CD14-positive monocyte (primary cell): ENCODE results near the gene XYLT1. TPM values are rescaled to one million over a fixed set of nuclear protein-coding genes. Genes with fewer than 3 reads are reported as not detected.

Experiments used
- DNase-seq, 3 donors: peaks; one replicate each; pipeline ENCODE4 v3.0.0-alpha.2; 2011 to 2022
- H2AFZ ChIP-seq: 2 replicates; pipeline ENCODE4 v1.6.0; 2012; ENCODE audit warnings: mild to moderate bottlenecking, low read depth, low read length, inconsistent platforms; ENCODE audit not compliant: insufficient read depth, poor library complexity, severe bottlenecking
- H3K27ac ChIP-seq, 2 donors: 1 replicate in 1 of 2; 2 replicates in 1 of 2; pipeline ENCODE4 v1.5.1; 2012 to 2013; ENCODE audit warnings: low read length in 2 of 2, control low read depth in 1 of 2, inconsistent platforms in 1 of 2, low read depth in 1 of 2, mild to moderate bottlenecking in 1 of 2
- H3K27me3 ChIP-seq, 2 donors: one replicate each; pipeline versions ENCODE4 v1.6.0 to v1.6.1; 2011 to 2013; ENCODE audit warnings: low read length in 2 of 2; ENCODE audit not compliant: control insufficient read depth in 2 of 2, insufficient read depth in 2 of 2
- H3K36me3 ChIP-seq, 2 donors: replicated peaks in 1 of 2; 1 replicate in 1 of 2; 2 replicates in 1 of 2; pipeline versions ENCODE4 v1.5.1 to v1.6.1; 2012 to 2013; ENCODE audit warnings: low read length in 2 of 2, control low read depth in 1 of 2, inconsistent platforms in 1 of 2, mild to moderate bottlenecking in 1 of 2; ENCODE audit not compliant: insufficient read depth in 2 of 2, control insufficient read depth in 1 of 2
- H3K4me1 ChIP-seq, 2 donors: 1 replicate in 1 of 2; 2 replicates in 1 of 2; pipeline versions ENCODE4 v1.5.1 to v1.6.1; 2012 to 2013; ENCODE audit warnings: low read length in 2 of 2, control low read depth in 1 of 2, inconsistent platforms in 1 of 2, mild to moderate bottlenecking in 1 of 2, moderate library complexity in 1 of 2; ENCODE audit not compliant: insufficient read depth in 2 of 2, control insufficient read depth in 1 of 2
- H3K4me2 ChIP-seq: replicated peaks from 2 replicates; pipeline ENCODE3; 2012; ENCODE audit warnings: low read length, moderate library complexity, mild to moderate bottlenecking; ENCODE audit not compliant: poor library complexity, severe bottlenecking; ENCODE audit errors: extremely low read depth
- H3K4me3 ChIP-seq, 3 experiments: fragments of 200-600 bp in 1 of 3; sonication (generic) in 1 of 3; replicated peaks in 1 of 3; 1 replicate in 2 of 3; 2 replicates in 1 of 3; pipeline ENCODE4 v1.5.1; 2011 to 2013; ENCODE audit warnings: low read length in 3 of 3, mild to moderate bottlenecking in 3 of 3, control low read depth in 2 of 3, low read depth in 2 of 3, inconsistent platforms in 1 of 3, moderate library complexity in 1 of 3
- H3K79me2 ChIP-seq: 2 replicates; pipeline ENCODE4 v1.6.0; 2012; ENCODE audit warnings: mild to moderate bottlenecking, control low read depth, inconsistent platforms, low read length, moderate library complexity; ENCODE audit not compliant: insufficient read depth
- H3K9ac ChIP-seq: 2 replicates; pipeline ENCODE4 v1.6.0; 2017; ENCODE audit warnings: low read length, mild to moderate bottlenecking; ENCODE audit not compliant: insufficient read depth, poor library complexity, severe bottlenecking
- H3K9me3 ChIP-seq, 2 donors: replicated peaks in 1 of 2; 1 replicate in 1 of 2; 2 replicates in 1 of 2; pipeline versions ENCODE4 v1.5.1 to v1.6.1; 2012 to 2013; ENCODE audit warnings: low read length in 2 of 2, control low read depth in 1 of 2; ENCODE audit not compliant: control insufficient read depth in 1 of 2, insufficient read depth in 1 of 2
- H4K20me1 ChIP-seq: 2 replicates; pipeline ENCODE4 v1.6.0; 2012; ENCODE audit warnings: mild to moderate bottlenecking, low read length, control low read depth, moderate library complexity; ENCODE audit not compliant: insufficient read depth
- H3K27ac Mint-ChIP-seq, 7 donors: one replicate each; pipeline ENCODE4 v1.8.0; 2020; ENCODE audit warnings: mild to moderate bottlenecking in 7 of 7, mixed read lengths in 7 of 7, moderate library complexity in 6 of 7, inconsistent platforms in 2 of 7
- H3K27me3 Mint-ChIP-seq, 3 donors: one replicate each; pipeline ENCODE4 v1.8.0; 2021 to 2022; ENCODE audit warnings: low read depth in 3 of 3, mild to moderate bottlenecking in 3 of 3, mixed read lengths in 3 of 3, moderate library complexity in 3 of 3, inconsistent platforms in 1 of 3
- H3K36me3 Mint-ChIP-seq, 2 donors: one replicate each; pipeline ENCODE4 v1.8.0; 2020; ENCODE audit warnings: mixed read lengths in 2 of 2, inconsistent platforms in 1 of 2, mild to moderate bottlenecking in 1 of 2
- H3K4me1 Mint-ChIP-seq: one replicate; pipeline ENCODE4 v1.8.0; 2020; ENCODE audit warnings: mild to moderate bottlenecking, mixed read lengths
- H3K4me3 Mint-ChIP-seq, 2 donors: one replicate each; pipeline ENCODE4 v1.8.0; 2020; ENCODE audit warnings: mild to moderate bottlenecking in 2 of 2, mixed read lengths in 2 of 2, moderate library complexity in 1 of 2
- H3K9me3 Mint-ChIP-seq, 7 donors: one replicate each; pipeline ENCODE4 v1.8.0; 2020 to 2022; ENCODE audit warnings: mixed read lengths in 7 of 7, mild to moderate bottlenecking in 6 of 7, moderate library complexity in 6 of 7, inconsistent platforms in 2 of 7
- WGBS: methylation state at CpG from one replicate; pipeline ENCODE4 v1.1.5; 2013; ENCODE audit warnings: missing lambda C conversion rate; ENCODE audit not compliant: insufficient coverage; 5-methylcytosine and 5-hydroxymethylcytosine counted together
- intact Hi-C, 2 donors: fragments of 100-400 bp; cut with micrococcal nuclease; formaldehyde crosslinking; loops; one replicate each; pipeline versions ENCODE4 v1.15.0 to v1.15.1; 2023
- polyA plus RNA-seq, 3 donors: library from polyadenylated mRNA; depleted of rRNA in 1 of 3; unstranded in 2 of 3; stranded (reverse) in 1 of 3; fragments of 300-500 nt in 2 of 3; fragments of >200 nt in 1 of 3; fragmentation: Illumina TruSeq in 2 of 3; gene quantifications; 1 replicate in 2 of 3; 2 replicates in 1 of 3; pipeline ENCODE4 v1.2.3, GENCODE V29; 2012 to 2021
- TF ChIP-seq, protein P1 (sequence below): fragments of 200-600 bp; IDR thresholded peaks from one replicate; pipeline ENCODE4 v1.8.0; 2022; ENCODE audit warnings: antibody characterized with exemption, mild to moderate bottlenecking

The XYLT1 gene
- polyA plus RNA-seq, 3 donors = 0.51 to 9.4 (median 1.6) TPM

DNA sequence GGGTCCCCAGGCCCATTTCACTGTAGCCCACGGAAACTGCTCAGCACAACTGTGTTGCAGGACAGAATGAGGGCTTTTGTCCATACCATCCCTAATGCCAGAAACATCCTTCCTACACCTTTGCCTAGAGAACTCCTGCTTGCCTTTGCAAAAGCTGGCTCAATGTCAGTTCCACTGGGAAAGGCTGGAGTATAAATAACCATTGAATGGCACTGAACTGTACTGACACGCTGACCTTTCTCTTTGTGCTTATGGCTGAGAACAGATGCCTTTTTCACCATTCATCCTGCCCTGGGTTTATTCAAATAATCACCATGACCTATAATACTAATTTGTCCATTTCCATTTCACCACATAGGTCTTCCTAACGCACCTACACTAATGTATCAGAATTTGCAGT, 300.3 kb downstream of the XYLT1 start:
- Histone ChIP-seq H3K9me3 (no peaks in the 10 kb centered on the region), H3K9ac (no peak overlapping the region), H3K27me3 (no peaks in the 10 kb centered on the region), H3K4me3 (no peak overlapping the region), H3K4me2 (no peak overlapping the region), H3K36me3 (peaks cover 0 to 3% of the 10 kb centered on the region in 2 donors), H3K79me2 (peaks cover 44% of the 10 kb centered on the region), H3K27ac (peak overlapping the region; percentile 18 to 92), H4K20me1 (no peaks in the 10 kb centered on the region), H2AFZ (no peak overlapping the region), H3K4me1 (peaks cover 91 to 92% of the 10 kb centered on the region in 2 donors)
- H3K9me3 Mint-ChIP-seq = peaks cover 0 to 3% (median 0%) of the 10 kb centered on the region in 7 donors
- intact Hi-C loops = no loop called here
- no peak overlapping the region for H3K4me3 Mint-ChIP-seq
- peaks cover 86% of the 10 kb centered on the region for H3K4me1 Mint-ChIP-seq
- H3K27ac Mint-ChIP-seq = peak overlapping the region; percentile 69 to 97 (median 83)
- H3K27me3 Mint-ChIP-seq = peaks cover 0 to 3% (median 0%) of the 10 kb centered on the region in 3 donors
- WGBS = 100% methylated on average over 2 of the region's 3 CpGs
- no peak for DNase-seq
- TF ChIP-seq, protein P1, sequence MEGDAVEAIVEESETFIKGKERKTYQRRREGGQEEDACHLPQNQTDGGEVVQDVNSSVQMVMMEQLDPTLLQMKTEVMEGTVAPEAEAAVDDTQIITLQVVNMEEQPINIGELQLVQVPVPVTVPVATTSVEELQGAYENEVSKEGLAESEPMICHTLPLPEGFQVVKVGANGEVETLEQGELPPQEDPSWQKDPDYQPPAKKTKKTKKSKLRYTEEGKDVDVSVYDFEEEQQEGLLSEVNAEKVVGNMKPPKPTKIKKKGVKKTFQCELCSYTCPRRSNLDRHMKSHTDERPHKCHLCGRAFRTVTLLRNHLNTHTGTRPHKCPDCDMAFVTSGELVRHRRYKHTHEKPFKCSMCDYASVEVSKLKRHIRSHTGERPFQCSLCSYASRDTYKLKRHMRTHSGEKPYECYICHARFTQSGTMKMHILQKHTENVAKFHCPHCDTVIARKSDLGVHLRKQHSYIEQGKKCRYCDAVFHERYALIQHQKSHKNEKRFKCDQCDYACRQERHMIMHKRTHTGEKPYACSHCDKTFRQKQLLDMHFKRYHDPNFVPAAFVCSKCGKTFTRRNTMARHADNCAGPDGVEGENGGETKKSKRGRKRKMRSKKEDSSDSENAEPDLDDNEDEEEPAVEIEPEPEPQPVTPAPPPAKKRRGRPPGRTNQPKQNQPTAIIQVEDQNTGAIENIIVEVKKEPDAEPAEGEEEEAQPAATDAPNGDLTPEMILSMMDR = no peak
- peaks cover 12 to 23% of the 10 kb centered on the region in 2 donors for H3K36me3 Mint-ChIP-seq

DNA sequence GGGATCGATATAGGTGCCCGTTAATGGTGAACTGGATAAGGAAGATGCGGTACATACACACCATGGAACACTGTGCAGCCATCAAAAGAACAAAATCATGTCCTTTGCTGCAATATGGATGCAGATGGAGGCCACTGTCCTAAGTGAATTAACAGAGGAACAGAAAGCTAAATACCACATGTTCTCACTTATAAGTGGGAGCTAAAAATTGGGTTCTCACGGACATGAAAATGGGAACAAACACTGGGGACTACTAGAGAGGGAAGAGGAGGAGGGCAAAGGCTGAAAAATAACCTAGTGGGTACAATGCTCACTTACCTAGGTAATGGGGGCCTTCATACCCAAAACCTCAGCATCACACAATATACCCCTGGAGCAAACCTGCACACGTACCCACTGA, 302.6 kb downstream of the XYLT1 start:
- H3K4me1 ChIP-seq = peaks cover 98% of the 10 kb centered on the region in 2 donors
- H3K9me3 ChIP-seq = no peaks in the 10 kb centered on the region
- H3K4me1 Mint-ChIP-seq = peaks cover 95% of the 10 kb centered on the region
- H3K9me3 Mint-ChIP-seq = peaks cover 0 to 3% (median 0%) of the 10 kb centered on the region in 7 donors
- H3K36me3 Mint-ChIP-seq = peaks cover 8 to 23% of the 10 kb centered on the region in 2 donors
- H3K27me3 Mint-ChIP-seq = peaks cover 0 to 4% (median 0%) of the 10 kb centered on the region in 3 donors
- H3K4me3 Mint-ChIP-seq = no peak overlapping the region
- WGBS = no CpG with 5 or more reads among the region's 5 CpGs
- H3K27me3 ChIP-seq = no peaks in the 10 kb centered on the region
- H3K79me2 ChIP-seq = peaks cover 36% of the 10 kb centered on the region
- intact Hi-C loops = no loop called here
- TF ChIP-seq, protein P1 = no peak
- no peak overlapping the region for H3K4me2 ChIP-seq
- H3K27ac Mint-ChIP-seq = peak overlapping the region in 2 of 7 donors; percentile 21 to 26
- H4K20me1 ChIP-seq = no peaks in the 10 kb centered on the region
- no peak overlapping the region for H3K9ac ChIP-seq
- no peaks in the 10 kb centered on the region for H3K36me3 ChIP-seq
- peak overlapping the region in 1 of 2 donors; percentile 56 for H3K27ac ChIP-seq
- H2AFZ ChIP-seq = no peak overlapping the region
- DNase-seq = peak in 1 of 3 donors; percentile 27
- H3K4me3 ChIP-seq = no peak overlapping the region
